ENCODE data around the gene RASGEF1C.

Gene RASGEF1C

DNA sequence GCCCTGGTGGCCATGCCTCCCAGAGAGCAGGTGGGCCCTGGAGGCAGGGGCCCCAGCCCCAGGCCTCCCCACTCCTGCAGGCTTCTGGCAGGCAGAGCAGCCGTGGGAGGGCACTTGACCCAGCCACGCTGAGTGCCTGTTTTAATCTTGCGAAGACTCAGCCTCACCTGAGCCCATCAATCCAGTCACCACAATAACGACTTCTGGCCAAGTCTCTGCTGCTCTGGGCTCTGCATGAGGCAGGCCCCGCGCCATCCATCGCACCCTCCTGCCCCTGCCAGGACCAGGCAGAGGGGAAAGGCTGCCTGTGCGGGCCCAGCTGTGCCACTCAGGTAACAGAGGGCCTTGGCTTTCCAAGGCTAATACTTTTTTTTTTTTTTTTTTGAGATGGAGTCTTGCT lies 32.8 kb downstream of the RASGEF1C start:
- Histone ChIP-seq H3K36me3 (ENCODE audit: control insufficient read depth in 2 of 2, insufficient read depth in 1 of 2, low read length in 2 of 2) (no peaks in the 10 kb centered on the region), H3K9me3 (ENCODE audit: control insufficient read depth, insufficient read depth, low read depth, low read length) (no peaks in the 10 kb centered on the region), H3K4me3 (ENCODE audit: low read depth, low read length) (no peak overlapping the region), H3K4me1 (ENCODE audit: control insufficient read depth, insufficient read depth, low read length) (no peaks in the 10 kb centered on the region), H3K27ac (ENCODE audit: extremely low read depth, low read depth, low read length) (no peak overlapping the region)
- TF ChIP-seq SP7 (tag by site-specific recombination; IDR thresholded peaks at IDR 0.05) (no peak), GLIS1 (tag by site-specific recombination; IDR thresholded peaks at IDR 0.05) (0 out of 2 replicates have a peak, but pooled peaks have one; percentile 19), GFI1B (tag by site-specific recombination; IDR thresholded peaks at IDR 0.05) (no peak), ZNF473 (tag by site-specific recombination; IDR thresholded peaks at IDR 0.05) (no peak), ZNF629 (tag by site-specific recombination; IDR thresholded peaks at IDR 0.05) (no peak)
- ChIA-PET POLR2A (no interaction called here), CTCF (no interaction called here)

GRCh38 chr5:180175015-180175431 lies 34.0 kb downstream of the RASGEF1C start:
- CTCF ChIA-PET: no interaction called here
- no peak overlapping the region for H3K27ac ChIP-seq (ENCODE audit: extremely low read depth, low read depth, low read length)
- H3K9me3 ChIP-seq (ENCODE audit: control insufficient read depth, insufficient read depth, low read depth, low read length): no peaks in the 10 kb centered on the region
- TF ChIP-seq ZNF140 (tag by site-specific recombination; IDR thresholded peaks at IDR 0.05): no peak
- no peak for TF ChIP-seq ZNF830 (tag by site-specific recombination; IDR thresholded peaks at IDR 0.05; ENCODE audit: low read depth)
- no peak for TF ChIP-seq ZNF76 (tag by site-specific recombination; IDR thresholded peaks at IDR 0.05; ENCODE audit: borderline replicate concordance, low read depth)
- no peak overlapping the region for H3K4me3 ChIP-seq (ENCODE audit: low read depth, low read length)
- H3K36me3 ChIP-seq (ENCODE audit: control insufficient read depth in 2 of 2, insufficient read depth in 1 of 2, low read length in 2 of 2): no peaks in the 10 kb centered on the region
- H3K4me1 ChIP-seq (ENCODE audit: control insufficient read depth, insufficient read depth, low read length): no peaks in the 10 kb centered on the region
- POLR2A ChIA-PET: no interaction called here

- ChIA-PET POLR2A (no interaction called here), CTCF (no interaction called here)
- H3K36me3 ChIP-seq (ENCODE audit: control insufficient read depth in 2 of 2, insufficient read depth in 1 of 2, low read length in 2 of 2): no peaks in the 10 kb centered on the region
- TF ChIP-seq ZNF768 (tag by site-specific recombination; IDR thresholded peaks at IDR 0.05) (no peak), ZNF10 (tag by site-specific recombination; IDR thresholded peaks at IDR 0.05) (no peak), ZNF292 (tag by site-specific recombination; IDR thresholded peaks at IDR 0.05; ENCODE audit: borderline replicate concordance, low read depth) (no peak), KLF17 (tag by site-specific recombination; IDR thresholded peaks at IDR 0.05) (no peak), ZNF350 (tag by site-specific recombination; IDR thresholded peaks at IDR 0.05) (no peak), ZNF175 (tag by site-specific recombination; IDR thresholded peaks at IDR 0.05) (no peak), ZBTB17 (tag by site-specific recombination; IDR thresholded peaks at IDR 0.05) (no peak), ZNF133 (tag by site-specific recombination; IDR thresholded peaks at IDR 0.05) (no peak), KLF7 (tag by site-specific recombination; IDR thresholded peaks at IDR 0.05; ENCODE audit: borderline replicate concordance) (no peak), SETDB1 (IDR thresholded peaks at IDR 0.05; ENCODE audit: insufficient read length, low read length) (no peak), ZNF510 (tag by site-specific recombination; IDR thresholded peaks at IDR 0.05; ENCODE audit: insufficient replicate concordance) (no peak), ZNF311 (tag by site-specific recombination; IDR thresholded peaks at IDR 0.05; ENCODE audit: borderline replicate concordance) (no peak), ZNF280D (tag by site-specific recombination; IDR thresholded peaks at IDR 0.05) (no peak), BCL11A (tag by site-specific recombination; IDR thresholded peaks at IDR 0.05; ENCODE audit: low read depth) (no peak), ZNF792 (tag by site-specific recombination; IDR thresholded peaks at IDR 0.05) (no peak)
- TF ChIP-seq, protein P1, sequence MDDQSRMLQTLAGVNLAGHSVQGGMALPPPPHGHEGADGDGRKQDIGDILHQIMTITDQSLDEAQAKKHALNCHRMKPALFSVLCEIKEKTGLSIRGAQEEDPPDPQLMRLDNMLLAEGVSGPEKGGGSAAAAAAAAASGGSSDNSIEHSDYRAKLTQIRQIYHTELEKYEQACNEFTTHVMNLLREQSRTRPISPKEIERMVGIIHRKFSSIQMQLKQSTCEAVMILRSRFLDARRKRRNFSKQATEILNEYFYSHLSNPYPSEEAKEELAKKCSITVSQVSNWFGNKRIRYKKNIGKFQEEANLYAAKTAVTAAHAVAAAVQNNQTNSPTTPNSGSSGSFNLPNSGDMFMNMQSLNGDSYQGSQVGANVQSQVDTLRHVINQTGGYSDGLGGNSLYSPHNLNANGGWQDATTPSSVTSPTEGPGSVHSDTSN (CRISPR knock-in tag; IDR thresholded peaks at IDR 0.05): no peak
- TF ChIP-seq, protein P2, sequence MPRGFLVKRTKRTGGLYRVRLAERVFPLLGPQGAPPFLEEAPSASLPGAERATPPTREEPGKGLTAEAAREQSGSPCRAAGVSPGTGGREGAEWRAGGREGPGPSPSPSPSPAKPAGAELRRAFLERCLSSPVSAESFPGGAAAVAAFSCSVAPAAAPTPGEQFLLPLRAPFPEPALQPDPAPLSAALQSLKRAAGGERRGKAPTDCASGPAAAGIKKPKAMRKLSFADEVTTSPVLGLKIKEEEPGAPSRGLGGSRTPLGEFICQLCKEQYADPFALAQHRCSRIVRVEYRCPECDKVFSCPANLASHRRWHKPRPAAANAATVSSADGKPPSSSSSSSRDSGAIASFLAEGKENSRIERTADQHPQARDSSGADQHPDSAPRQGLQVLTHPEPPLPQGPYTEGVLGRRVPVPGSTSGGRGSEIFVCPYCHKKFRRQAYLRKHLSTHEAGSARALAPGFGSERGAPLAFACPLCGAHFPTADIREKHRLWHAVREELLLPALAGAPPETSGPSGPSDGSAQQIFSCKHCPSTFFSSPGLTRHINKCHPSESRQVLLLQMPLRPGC (tag by site-specific recombination; IDR thresholded peaks at IDR 0.05): no peak
- TF ChIP-seq, protein P3, sequence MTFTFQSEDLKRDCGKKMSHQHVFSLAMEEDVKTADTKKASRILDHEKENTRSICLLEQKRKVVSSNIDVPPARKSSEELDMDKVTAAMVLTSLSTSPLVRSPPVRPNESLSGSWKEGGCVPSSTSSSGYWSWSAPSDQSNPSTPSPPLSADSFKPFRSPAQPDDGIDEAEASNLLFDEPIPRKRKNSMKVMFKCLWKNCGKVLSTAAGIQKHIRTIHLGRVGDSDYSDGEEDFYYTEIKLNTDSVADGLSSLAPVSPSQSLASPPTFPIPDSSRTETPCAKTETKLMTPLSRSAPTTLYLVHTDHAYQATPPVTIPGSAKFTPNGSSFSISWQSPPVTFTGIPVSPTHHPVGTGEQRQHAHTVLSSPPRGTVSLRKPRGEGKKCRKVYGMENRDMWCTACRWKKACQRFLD (tag by site-specific recombination; IDR thresholded peaks at IDR 0.05): no peak
Observed at GRCh38 chr5:180174587-180174972, 34.4 kb downstream of the RASGEF1C start.

More at GRCh38 chr5:180174587-180174972, 34.4 kb downstream of the RASGEF1C start:
- H3K4me1 ChIP-seq (ENCODE audit: control insufficient read depth, insufficient read depth, low read length): no peaks in the 10 kb centered on the region
- H3K27ac ChIP-seq (ENCODE audit: extremely low read depth, low read depth, low read length): no peak overlapping the region
- no peaks in the 10 kb centered on the region for H3K9me3 ChIP-seq (ENCODE audit: control insufficient read depth, insufficient read depth, low read depth, low read length)
- H3K4me3 ChIP-seq (ENCODE audit: low read depth, low read length): no peak overlapping the region
